Measurements from ENCODE around the gene CDC42EP4. TPM values are rescaled to one million over a fixed set of nuclear protein-coding genes. Genes with fewer than 3 reads are reported as not detected.

Gene CDC42EP4
- total and polyA plus RNA-seq, 4 donors = 15.7 to 31.0 (median 28.0) TPM

- Histone ChIP-seq H3K4me1 (ENCODE audit: control insufficient read depth in 4 of 4, insufficient read depth in 4 of 4, low read length in 3 of 4) (no peaks in the 10 kb centered on the region), H3K9ac (ENCODE audit: low read depth in 1 of 2, low read length in 2 of 2) (no peak overlapping the region), H3K36me3 (ENCODE audit: control insufficient read depth in 4 of 4, insufficient read depth in 3 of 4, low read depth in 1 of 4, low read length in 3 of 4) (no peaks in the 10 kb centered on the region), H3K4me3 (ENCODE audit: low read depth in 1 of 3, low read length in 3 of 3) (no peak overlapping the region), H3K9me3 (ENCODE audit: control insufficient read depth in 4 of 4, low read length in 3 of 4) (no peaks in the 10 kb centered on the region), H3K27me3 (ENCODE audit: control insufficient read depth in 4 of 4, insufficient read depth in 4 of 4, low read length in 3 of 4) (peaks cover 0 to 2% (median 0%) of the 10 kb centered on the region in 4 donors), H3K27ac (ENCODE audit: low read depth in 1 of 2, low read length in 2 of 2) (no peak overlapping the region)
- WGBS = 93% methylated on average over 9 of the region's 9 CpGs
- DNase-seq (ENCODE audit: low spot score) = no peak
- TF ChIP-seq, protein P1, sequence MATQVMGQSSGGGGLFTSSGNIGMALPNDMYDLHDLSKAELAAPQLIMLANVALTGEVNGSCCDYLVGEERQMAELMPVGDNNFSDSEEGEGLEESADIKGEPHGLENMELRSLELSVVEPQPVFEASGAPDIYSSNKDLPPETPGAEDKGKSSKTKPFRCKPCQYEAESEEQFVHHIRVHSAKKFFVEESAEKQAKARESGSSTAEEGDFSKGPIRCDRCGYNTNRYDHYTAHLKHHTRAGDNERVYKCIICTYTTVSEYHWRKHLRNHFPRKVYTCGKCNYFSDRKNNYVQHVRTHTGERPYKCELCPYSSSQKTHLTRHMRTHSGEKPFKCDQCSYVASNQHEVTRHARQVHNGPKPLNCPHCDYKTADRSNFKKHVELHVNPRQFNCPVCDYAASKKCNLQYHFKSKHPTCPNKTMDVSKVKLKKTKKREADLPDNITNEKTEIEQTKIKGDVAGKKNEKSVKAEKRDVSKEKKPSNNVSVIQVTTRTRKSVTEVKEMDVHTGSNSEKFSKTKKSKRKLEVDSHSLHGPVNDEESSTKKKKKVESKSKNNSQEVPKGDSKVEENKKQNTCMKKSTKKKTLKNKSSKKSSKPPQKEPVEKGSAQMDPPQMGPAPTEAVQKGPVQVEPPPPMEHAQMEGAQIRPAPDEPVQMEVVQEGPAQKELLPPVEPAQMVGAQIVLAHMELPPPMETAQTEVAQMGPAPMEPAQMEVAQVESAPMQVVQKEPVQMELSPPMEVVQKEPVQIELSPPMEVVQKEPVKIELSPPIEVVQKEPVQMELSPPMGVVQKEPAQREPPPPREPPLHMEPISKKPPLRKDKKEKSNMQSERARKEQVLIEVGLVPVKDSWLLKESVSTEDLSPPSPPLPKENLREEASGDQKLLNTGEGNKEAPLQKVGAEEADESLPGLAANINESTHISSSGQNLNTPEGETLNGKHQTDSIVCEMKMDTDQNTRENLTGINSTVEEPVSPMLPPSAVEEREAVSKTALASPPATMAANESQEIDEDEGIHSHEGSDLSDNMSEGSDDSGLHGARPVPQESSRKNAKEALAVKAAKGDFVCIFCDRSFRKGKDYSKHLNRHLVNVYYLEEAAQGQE (IDR thresholded peaks at IDR 0.05) = no peak
- TF ChIP-seq, protein P2, sequence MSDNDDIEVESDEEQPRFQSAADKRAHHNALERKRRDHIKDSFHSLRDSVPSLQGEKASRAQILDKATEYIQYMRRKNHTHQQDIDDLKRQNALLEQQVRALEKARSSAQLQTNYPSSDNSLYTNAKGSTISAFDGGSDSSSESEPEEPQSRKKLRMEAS (IDR thresholded peaks at IDR 0.05) = no peak
- TF ChIP-seq JUND (IDR thresholded peaks at IDR 0.05) (no peak), HNF4G (IDR thresholded peaks at IDR 0.05) (no peak), CTCF (IDR thresholded peaks at IDR 0.05; ENCODE audit: low read depth, low read length, missing input control) (no peak)
Measured at GRCh38 chr17:73358668-73359067, 46.9 kb upstream of the CDC42EP4 start.

DNA sequence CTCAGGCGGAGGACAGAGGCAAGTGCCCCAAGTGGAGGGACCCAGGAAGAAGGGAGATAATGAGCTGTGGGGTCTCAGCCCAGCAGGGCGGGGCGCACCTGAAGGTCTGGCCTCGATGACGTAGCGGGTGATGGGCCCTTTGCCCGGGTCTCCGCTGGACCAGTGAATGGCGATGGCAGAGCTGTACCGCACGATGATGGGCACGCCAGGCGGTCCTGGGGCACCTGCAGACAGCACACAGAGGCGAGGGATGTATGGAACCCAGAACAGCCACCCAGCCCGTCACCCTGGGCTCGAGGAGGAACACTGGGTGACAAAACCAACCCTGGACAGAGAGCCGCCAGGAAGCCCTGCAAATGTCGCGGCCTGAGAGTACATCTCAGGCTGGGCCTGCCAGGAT is 46.2 kb upstream of the CDC42EP4 start:
- Histone ChIP-seq H3K9me3 (ENCODE audit: control insufficient read depth in 4 of 4, low read length in 3 of 4) (no peaks in the 10 kb centered on the region), H3K9ac (ENCODE audit: low read depth in 1 of 2, low read length in 2 of 2) (no peak overlapping the region), H3K27ac (ENCODE audit: low read depth in 1 of 2, low read length in 2 of 2) (no peak overlapping the region), H3K4me3 (ENCODE audit: low read depth in 1 of 3, low read length in 3 of 3) (no peak overlapping the region), H3K4me1 (ENCODE audit: control insufficient read depth in 4 of 4, insufficient read depth in 4 of 4, low read length in 3 of 4) (no peaks in the 10 kb centered on the region), H3K36me3 (ENCODE audit: control insufficient read depth in 4 of 4, insufficient read depth in 3 of 4, low read depth in 1 of 4, low read length in 3 of 4) (no peaks in the 10 kb centered on the region), H3K27me3 (ENCODE audit: control insufficient read depth in 4 of 4, insufficient read depth in 4 of 4, low read length in 3 of 4) (peaks cover 0 to 2% (median 0%) of the 10 kb centered on the region in 4 donors)
- DNase-seq (ENCODE audit: low spot score) = no peak
- TF ChIP-seq CTCF (IDR thresholded peaks at IDR 0.05; ENCODE audit: low read depth, low read length, missing input control) (no peak), HNF4G (IDR thresholded peaks at IDR 0.05) (no peak), EGR1 (IDR thresholded peaks at IDR 0.05; ENCODE audit: low read depth in 2 of 2) (no peak), RAD21 (IDR thresholded peaks at IDR 0.05) (no peak), TAF1 (conservative IDR thresholded peaks at IDR 0.05) (no peak), HNF4A (conservative IDR thresholded peaks at IDR 0.05) (no peak), FOXA1 (IDR thresholded peaks at IDR 0.05) (no peak), RXRA (IDR thresholded peaks at IDR 0.05) (no peak), NR2F2 (IDR thresholded peaks at IDR 0.05) (no peak), FOXA2 (IDR thresholded peaks at IDR 0.05) (no peak), SP1 (IDR thresholded peaks at IDR 0.05) (no peak)
- TF ChIP-seq, protein P2 (IDR thresholded peaks at IDR 0.05) = no peak
- TF ChIP-seq, protein P3, sequence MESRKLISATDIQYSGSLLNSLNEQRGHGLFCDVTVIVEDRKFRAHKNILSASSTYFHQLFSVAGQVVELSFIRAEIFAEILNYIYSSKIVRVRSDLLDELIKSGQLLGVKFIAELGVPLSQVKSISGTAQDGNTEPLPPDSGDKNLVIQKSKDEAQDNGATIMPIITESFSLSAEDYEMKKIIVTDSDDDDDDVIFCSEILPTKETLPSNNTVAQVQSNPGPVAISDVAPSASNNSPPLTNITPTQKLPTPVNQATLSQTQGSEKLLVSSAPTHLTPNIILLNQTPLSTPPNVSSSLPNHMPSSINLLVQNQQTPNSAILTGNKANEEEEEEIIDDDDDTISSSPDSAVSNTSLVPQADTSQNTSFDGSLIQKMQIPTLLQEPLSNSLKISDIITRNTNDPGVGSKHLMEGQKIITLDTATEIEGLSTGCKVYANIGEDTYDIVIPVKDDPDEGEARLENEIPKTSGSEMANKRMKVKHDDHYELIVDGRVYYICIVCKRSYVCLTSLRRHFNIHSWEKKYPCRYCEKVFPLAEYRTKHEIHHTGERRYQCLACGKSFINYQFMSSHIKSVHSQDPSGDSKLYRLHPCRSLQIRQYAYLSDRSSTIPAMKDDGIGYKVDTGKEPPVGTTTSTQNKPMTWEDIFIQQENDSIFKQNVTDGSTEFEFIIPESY (IDR thresholded peaks at IDR 0.05) = no peak
- TF ChIP-seq, protein P1 (IDR thresholded peaks at IDR 0.05) = no peak
- 94% methylated on average over 19 of the region's 19 CpGs for WGBS
